DMS53 (cell line): Measurements from ENCODE around the gene ISY1.

ENCODE experiments used
- DNase-seq: peaks from one replicate; lab custom pipeline; 2025; lab: John Stamatoyannopoulos, UW

Gene ISY1

DNA sequence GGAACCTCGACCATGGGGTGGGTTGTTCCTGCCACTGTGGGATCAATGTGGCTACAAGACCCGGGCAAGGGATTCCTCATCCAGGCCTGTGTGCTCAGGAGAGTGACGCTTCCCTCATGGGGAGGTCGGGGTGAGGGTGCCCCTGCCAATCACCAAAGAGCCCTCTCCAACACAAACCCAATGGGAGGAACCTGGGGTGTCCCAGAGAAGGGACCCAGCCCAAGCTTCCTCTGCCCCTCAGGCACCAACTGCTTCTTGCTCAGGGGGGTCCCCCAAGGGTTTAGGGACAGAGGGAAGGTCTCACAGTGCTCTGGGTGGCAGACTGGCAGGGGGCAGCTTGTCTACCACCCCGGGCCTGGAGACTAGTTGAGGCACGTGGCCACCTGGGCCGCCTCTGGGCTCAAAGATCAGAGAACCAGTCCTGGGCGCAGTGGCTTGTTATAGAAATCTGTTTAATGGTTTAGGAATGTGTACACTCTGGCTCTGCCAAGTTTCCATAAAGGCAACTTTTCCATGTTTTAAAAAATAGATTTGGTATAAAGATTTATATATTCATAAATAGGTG, 73.6 kb downstream of the ISY1 start:
- DNase-seq: no peak

DNA sequence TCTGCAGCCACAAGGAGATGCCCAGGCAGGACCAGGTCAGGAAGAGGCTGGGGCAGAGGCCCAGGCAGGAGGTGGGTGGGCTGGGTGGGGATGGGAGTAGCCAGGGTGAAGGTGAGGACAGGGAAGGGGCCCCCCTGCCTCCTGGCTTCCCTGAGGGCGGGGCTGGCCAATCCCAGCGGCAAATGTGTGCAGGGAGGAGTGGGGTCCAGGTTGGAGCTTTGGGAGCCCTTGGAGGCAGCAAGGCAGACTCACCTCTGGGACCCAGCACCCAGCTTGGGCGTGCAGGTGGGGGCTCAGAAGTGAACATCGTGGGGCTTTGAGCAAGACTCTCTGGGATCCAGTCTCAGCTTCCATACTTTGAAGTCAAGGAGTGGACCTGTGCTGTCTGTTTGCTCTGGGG, 75.0 kb downstream of the ISY1 start:
- no peak for DNase-seq

DNA sequence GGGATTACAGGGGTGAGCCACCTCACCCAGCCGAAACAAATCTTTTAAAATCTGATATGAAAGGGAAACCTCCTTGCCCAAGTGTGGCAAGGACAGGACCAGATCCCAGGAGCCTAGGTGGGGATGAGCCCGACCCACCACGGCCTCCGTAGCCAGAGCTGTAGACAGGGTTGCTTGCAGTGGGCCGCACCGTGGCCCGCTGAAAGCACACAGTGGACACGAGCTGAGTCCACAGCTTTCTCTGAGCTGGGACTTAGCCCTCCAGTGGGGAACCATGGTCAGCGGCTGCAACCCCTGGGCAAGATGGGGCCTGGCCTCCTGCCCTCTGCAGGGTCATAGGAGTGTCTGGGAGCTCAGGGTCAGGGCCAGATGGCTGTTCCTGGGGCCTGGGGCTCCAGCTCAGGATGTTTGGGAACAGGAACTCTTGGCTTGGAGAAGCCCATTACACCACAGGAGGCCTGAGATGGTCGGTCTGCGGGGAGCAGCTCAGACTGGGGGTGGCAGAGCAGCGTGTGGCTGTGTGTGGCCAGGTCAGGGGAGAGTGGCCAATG, 75.6 kb downstream of the ISY1 start:
- no peak for DNase-seq

DNA sequence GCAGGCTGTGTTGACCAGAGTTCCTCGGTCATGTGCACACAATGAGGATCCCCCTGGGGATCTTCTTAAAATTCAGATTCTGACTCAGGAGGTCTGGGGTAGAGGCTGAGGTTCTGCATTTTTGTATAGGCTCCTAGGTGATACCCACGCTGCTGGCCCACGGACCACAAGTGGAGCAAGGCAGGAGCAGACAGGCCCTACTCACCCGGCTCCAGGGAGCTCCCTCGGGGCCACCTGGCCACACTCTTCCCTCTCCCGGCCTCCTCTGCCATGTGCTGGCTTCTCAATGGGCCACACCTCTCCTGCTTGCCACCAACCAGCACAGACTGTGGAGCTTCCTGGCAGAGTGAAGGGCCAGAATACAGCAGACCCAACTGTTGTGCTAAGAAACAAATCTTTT, 76.4 kb downstream of the ISY1 start:
- no peak for DNase-seq

DNA sequence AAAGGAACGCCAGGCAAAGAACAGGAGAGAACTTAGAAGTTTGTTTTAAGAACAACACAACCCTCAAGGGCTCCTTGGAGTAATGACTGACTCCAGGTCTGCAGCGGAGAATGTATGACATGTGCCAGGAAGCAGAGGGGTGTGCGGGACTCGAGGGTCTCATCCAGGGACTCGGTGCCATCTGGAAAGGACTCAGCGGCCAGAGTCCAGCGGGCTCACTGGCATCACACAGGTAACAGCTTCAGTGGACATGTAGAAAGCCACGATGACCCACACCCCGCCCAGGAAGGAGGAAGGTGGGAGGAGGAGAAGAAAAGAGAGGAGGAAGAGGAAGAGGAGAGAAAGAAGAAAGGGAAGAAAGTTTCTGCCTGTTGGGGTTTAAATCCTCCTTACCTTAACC, 78.8 kb downstream of the ISY1 start:
- no peak for DNase-seq

DNA sequence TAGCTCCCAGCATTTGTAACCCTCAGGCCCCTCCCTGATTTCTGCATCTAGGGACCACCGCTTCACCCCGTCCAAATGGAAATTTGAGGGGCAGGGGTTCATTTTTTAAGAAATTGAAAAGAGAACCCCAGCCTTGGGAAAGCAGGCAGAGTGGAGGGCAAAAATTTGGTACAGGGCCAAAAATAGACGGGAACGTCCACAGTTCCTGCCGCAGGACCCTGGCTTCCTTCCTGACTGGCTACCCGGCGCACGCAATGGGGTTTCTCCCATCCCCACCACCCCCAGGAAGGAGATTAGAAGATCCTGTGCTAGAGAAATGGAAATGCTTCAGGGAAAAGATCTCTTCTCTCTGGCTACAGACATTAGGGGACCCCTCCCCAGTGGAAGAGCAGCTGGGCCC, 79.4 kb downstream of the ISY1 start:
- DNase-seq: no peak

DNA sequence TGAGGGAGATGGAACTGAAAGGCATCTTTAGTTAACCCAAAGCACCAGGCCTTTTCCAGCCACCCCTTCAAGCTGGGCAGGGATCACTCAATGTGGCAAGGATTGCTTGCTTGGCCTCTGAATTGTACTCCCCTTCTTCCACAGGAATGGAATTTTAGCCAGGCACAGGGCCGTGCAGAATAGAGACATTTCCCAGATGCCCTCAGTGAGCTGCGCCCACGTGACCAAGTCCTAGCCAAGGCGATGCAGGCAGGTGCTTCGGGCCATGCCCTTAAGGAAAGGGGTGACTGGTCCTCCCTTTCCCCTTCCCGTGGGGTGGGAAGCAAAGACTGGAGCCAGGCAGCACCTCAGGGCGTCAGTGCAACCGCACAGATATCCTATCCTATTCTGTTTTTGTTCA, 82.4 kb downstream of the ISY1 start:
- DNase-seq: no peak
